Activated CD4-positive, CD25-positive, alpha-beta regulatory T cell treated with anti-CD3 and anti-CD28 coated beads, Interleukin-2, amount 50 U/mL, for 16 hours (primary cell): ENCODE data around the gene PCDHAC1.

Source experiments
- DNase-seq: peaks from one replicate; pipeline ENCODE4 v3.0.0-alpha.2; 2020; ENCODE audit warnings: low read depth, low spot score

PCDHAC1 gene

DNA sequence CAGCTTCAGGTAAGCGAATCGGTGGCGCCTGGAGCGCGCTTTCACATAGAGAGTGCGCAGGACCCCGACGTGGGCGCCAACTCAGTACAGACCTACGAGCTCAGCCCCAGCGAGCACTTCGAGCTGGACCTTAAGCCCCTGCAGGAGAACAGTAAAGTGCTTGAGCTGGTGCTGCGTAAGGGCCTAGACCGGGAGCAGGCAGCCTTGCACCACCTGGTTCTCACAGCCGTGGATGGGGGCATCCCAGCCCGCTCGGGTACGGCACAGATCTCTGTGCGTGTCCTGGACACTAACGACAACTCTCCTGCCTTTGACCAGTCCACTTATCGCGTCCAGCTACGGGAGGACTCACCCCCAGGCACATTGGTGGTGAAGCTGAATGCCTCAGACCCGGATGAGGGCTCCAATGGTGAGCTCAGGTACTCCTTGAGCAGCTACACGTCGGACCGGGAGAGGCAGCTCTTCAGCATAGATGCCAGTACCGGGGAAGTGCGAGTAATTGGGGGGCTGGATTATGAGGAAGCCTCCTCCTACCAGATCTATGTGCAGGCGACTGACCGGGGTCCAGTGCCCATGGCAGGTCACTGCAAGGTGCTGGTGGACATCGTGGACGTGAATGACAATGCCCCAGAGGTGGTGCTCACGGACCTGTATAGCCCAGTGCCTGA is 41.3 kb downstream of the PCDHAC1 start:
- no peak for DNase-seq

DNA sequence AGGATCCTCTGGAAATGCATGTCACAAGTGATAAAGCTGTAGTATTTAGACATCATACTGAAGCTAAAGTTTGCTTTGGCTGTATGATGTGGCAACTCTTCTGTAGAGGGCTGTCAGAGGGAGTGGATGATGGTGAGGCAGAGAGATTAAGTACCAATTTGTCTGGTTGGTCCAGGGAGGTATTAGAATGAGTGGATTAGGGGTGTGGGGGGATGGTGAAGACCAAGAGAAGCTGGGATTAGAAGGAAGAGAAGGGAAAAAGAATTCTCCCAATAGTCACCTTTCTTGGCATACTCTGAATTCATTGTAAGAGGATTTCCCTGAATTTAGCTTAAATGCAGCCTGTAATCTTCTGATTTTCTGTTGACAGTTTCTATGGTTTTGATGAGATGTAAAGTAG is 43.8 kb downstream of the PCDHAC1 start:
- DNase-seq: no peak

DNA sequence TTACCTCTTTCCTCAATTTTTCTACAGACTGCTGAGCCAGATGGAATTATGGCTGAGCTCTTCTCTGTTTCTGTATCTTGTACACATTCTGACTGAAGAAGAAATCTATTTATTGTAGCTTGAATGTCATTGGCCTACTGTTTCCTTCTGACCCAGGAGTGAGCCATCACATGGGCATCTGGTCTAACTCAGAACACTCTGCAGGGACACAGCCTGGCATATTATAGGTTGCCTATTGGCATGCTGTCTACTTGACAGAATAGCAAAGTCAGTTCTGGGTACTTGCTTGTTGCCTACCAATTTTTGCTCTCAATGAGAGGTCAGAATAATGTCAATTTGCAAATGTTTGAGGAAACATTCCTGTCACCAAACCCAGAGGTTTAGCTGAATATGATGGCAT is 47.5 kb downstream of the PCDHAC1 start:
- no peak for DNase-seq

DNA sequence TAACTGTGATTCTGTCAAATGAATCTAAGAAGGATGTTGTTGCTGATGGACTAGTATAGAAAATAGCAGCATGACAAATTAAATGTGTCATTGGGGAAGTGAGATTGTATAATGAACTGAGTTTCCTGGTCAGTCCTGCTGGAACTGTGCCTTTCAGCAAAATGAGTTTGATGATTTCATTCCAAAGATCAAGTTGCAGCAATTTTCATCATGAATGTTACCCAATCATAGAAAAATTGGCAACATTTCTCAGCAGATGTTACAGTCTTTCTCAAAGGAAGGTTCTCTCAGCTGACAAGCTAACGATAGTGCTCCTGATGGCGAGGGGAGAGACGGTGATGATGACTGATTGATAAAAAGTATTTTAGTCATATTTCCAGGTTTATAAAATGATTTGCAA is 50.9 kb downstream of the PCDHAC1 start:
- no peak for DNase-seq

DNA sequence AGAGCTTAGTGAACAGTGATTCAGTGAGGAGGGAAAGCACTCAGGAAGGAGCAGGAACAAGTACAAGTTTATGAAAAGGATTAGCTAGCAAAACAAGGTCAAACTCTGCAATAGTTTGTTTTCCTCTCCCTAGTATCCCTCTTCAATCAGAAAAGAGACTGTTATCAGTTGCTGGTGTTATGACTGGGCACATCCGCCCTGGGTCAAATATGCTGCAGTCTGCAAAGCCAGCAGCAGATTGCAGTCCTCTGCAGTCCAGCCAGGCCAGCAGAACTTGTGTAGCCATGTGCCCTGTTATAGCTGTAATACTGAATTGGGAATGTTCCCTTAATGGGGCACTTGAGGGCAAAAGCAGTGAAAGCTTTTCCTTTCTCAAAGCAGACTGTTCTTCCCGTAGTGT is 52.2 kb downstream of the PCDHAC1 start:
- no peak for DNase-seq

DNA sequence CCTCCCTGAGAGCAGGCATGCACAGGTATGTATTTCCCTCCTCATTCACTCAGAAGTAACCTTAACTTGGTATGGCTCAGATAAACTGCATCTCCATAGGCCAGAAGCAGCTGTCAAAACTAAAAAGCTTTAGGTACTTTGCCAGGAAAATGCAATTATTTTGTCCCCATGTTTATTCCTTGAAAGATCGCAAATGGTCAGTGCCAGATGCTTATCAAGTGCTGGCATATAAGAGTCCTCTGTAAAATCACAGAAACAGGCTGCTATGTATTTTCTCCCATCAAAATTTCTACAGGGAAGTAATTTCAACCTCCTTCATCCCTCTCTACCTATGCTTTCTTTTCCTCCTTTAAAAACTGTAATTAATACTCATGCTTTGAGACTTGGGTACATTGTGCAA is 52.9 kb downstream of the PCDHAC1 start:
- DNase-seq: no peak
